GM13977 (cell line): Measurements from ENCODE around the gene CLIC4.
"Not testable (repeated sequence)": the region's sequence is repeated elsewhere in the genome, so short reads cannot be mapped to it uniquely, and the experiment has no call there.

Experiments used
- DNase-seq: peaks from one replicate; pipeline ENCODE4 v3.0.0; 2012; ENCODE audit warnings: low spot score
- in situ Hi-C: fragments of 300-500 bp; cut with MboI; formaldehyde crosslinking; loops from one replicate; pipeline ENCODE4 v1.12.0; 2022; ENCODE audit warnings: low sequenced_read_pairs, low pct_unique_long_range_greater_than_20kb, mixed read lengths, inconsistent platforms; ENCODE audit not compliant: unreplicated experiment
- TF ChIP-seq, protein P1 (sequence below): IDR thresholded peaks from 2 replicates; pipeline ENCODE4 v1.5.1; 2012; ENCODE audit warnings: mild to moderate bottlenecking, control low read depth; ENCODE audit not compliant: insufficient read depth; ENCODE audit errors: extremely low read depth, missing control alignments

CLIC4 gene

DNA sequence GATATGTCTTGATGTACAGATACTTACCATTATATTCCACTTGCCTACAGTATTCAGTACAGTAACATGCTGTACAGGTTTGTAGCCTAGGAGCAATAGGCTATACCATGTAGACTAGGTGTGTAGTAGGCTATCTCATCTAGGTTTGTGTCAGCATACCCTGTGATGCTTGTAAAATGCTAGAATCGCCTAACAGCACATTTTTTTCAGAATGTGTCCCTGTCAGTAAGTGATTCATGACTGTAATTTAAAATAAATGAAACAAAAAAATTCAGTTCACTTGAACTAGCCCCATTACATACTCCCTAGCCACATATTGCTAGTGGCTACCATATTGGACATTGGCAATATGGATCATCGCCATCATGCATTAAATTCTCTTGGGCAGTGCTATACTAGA, 51.3 kb downstream of the CLIC4 start:
- TF ChIP-seq, protein P1, sequence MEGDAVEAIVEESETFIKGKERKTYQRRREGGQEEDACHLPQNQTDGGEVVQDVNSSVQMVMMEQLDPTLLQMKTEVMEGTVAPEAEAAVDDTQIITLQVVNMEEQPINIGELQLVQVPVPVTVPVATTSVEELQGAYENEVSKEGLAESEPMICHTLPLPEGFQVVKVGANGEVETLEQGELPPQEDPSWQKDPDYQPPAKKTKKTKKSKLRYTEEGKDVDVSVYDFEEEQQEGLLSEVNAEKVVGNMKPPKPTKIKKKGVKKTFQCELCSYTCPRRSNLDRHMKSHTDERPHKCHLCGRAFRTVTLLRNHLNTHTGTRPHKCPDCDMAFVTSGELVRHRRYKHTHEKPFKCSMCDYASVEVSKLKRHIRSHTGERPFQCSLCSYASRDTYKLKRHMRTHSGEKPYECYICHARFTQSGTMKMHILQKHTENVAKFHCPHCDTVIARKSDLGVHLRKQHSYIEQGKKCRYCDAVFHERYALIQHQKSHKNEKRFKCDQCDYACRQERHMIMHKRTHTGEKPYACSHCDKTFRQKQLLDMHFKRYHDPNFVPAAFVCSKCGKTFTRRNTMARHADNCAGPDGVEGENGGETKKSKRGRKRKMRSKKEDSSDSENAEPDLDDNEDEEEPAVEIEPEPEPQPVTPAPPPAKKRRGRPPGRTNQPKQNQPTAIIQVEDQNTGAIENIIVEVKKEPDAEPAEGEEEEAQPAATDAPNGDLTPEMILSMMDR = no peak
- in situ Hi-C loops = no loop called here
- DNase-seq = no peak

DNA sequence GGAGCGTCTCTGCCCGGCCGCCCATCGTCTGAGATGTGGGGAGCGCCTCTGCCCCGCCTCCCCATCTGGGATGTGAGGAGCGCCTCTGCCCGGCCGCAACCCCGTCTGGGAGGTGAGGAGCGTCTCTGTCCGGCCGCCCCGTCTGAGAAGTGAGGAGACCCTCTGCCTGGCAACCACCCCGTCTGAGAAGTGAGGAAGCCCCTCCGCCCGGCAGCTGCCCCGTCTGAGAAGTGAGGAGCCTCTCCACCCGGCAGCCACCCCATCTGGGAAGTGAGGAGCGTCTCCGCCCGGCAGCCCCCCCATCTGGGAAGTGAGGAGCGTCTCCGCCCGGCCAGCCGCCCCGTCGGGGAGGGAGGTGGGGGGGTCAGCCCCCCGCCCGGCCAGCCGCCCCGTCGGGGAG, 54.0 kb downstream of the CLIC4 start:
- DNase-seq, in situ Hi-C loops: not testable (repeated sequence)

DNA sequence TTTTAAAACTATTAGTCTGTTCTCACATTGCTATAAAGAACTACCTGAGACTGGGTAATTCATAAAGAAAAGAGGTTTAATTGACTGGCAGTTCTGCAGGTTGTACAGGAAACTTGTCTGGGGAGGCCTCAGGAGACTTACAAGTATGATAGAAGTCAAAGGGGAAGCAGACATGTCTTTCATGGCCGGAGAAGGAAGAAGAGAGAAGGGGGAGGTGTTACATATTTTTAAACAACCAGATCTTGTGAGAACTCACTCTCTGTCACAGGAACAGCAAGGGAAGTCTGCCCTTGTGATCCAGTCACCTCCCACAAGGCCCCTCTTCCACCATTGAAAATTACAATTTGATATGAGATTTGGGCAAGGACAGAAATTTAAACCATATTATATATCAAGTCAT, 55.9 kb downstream of the CLIC4 start:
- DNase-seq = no peak
- in situ Hi-C loops = no loop called here
- TF ChIP-seq, protein P1 = no peak

DNA sequence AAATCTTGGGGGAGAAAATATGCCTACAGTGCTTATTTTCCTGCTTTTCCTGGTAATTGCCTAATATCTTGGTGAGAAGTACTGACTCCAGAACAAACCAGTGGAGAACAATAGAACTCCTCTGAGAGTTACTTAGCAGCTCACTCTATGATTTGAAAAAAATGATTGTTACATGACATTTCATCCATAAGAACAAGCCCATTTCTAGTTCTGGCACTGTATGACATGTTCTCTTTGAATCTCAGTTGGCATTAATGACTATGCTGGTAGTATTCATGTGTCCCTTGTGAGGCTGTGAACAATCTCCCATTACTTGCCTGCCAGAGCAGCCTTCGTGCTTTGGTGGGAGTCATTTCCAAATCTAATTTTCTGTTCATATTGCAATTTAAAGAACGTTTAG, 58.0 kb downstream of the CLIC4 start:
- TF ChIP-seq, protein P1 = no peak
- in situ Hi-C loops = no loop called here
- DNase-seq = no peak

DNA sequence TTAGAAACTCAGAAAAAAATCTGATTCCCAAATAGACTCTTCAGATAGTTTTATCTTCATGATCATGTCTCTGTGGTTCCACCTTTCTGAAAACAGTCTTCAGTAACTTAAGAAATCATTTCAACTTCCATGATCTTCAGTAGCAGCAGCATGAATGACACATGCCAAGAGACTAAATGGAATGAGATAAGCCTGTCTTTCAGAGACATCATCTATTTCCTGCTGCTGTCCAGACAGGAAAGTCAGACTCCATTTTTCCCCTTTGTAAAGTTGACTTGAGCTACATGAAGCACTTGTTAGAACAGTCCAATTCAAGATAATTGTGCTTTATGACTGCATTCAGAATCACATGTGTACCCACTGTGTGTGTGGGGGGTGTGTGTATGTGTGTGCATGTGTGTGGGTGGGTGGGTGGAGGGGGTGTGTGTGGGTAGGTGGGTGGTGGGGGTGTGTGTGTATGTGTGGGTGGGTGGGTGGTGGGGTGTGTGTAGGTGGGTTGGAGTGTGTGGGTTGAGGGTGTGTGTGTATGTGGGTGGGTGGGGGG, 58.8 kb downstream of the CLIC4 start:
- TF ChIP-seq, protein P1 = no peak
- in situ Hi-C loops = no loop called here

GRCh38 chr1:24805534-24806301, 60.5 kb downstream of the CLIC4 start:
- in situ Hi-C loops = no loop called here
- DNase-seq = no peak
- TF ChIP-seq, protein P1 = no peak

More for the DNA sequence above, 58.8 kb downstream of the CLIC4 start:
- no peak for DNase-seq

DNA sequence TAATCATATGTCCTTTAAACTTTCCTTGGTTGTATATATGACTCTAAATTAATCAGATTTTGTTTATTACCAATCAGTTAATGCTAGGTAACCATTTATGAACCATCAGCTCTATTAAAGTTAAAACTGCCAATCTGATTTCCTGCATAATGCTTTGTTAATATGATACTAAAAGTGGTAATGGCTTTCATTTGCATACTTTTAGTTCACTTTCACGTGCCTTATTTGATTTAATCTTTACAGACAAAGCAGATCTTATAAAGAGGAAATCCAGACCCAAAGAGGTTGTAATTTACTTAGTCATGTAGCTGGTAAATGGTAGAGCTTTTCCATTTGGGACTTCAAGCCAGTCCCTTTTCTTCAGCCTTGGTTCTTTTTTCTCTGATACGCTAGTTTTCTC, 61.3 kb downstream of the CLIC4 start:
- no peak for DNase-seq
- TF ChIP-seq, protein P1 = no peak
- in situ Hi-C loops = no loop called here

DNA sequence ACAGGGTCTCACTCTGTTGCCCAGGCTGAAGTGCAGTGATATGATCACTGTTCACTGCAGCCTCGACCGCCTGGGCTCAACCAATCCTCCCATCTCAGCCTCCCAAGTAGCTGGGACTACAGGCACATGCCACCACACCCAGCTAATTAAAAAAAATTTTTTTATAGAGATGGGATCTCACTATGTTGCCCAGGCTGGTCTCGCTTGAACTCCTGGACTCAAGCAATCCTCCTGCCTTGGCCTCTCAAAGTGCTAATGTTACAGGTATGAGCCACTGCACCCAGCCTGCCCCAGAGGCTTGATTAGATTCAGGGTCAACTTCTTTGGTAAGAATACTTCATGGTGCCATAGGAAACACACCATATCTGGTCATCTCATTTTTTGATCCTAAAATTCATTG, 66.2 kb downstream of the CLIC4 start:
- DNase-seq, in situ Hi-C loops: not testable (repeated sequence)

DNA sequence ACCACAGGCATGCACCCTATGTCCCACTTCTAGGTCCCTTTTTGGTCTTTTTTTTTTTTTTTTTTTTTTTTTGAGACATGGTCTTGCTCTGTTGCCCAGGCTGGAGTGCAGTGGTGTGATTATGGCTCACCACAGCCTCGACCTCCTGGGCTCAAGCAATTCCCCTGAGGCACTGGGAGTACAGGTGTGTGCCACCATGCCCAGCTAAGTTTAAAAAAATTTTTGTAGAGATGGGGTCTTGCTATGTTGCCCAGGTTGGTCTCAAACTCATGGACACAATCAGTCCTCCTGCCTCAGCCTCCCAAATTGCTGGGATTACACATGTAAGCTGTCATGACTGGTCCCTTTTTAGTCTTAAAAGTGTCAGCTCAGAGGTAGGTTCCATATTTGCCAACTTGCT, 75.0 kb downstream of the CLIC4 start:
- in situ Hi-C loops = not testable (repeated sequence)

More for the DNA sequence above, 75.0 kb downstream of the CLIC4 start:
- not testable (repeated sequence) for DNase-seq
